ENCODE measurements around the gene ZDHHC11.

DNA sequence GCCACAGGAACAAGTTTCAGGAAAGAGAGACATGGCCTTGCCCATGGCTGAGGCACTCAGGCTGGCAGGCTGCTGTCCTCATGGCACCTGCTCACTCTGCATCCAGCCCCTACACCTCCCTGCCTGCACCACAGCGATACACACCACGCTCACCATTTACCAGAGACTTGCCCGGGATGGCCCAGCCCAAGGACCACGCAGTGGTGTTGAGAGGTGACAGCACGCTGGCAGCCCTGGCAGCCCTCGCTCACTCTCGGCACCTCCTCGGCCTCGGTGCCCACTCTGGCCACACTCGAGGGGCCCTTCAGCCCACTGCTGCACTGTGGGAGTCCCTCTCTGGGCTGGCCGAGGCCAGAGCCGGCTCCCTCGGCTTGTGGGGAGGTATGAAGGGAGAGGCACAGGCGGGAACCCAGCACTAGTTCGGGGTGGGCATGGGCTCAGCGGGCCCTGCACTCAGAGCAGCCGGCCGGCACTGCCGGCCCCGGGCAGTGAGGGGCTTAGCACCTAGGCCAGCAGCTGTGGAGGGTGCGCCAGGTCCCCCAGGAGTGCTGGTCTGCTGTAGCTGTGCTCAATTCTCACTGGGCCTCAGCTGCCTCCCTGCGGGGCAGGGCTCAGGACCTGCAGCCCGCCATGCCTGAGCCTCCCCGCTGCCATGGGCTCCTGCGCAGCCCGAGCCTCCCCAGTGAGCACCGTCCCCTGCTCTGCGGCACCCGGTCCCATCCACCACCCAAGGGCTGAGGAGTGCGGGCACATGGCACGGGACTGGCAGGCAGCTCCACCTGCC, 86.6 kb downstream of the ZDHHC11 start:
- TF ChIP-seq POLR2A (IDR thresholded peaks at IDR 0.05), result no peak
- TF ChIP-seq, protein P1, sequence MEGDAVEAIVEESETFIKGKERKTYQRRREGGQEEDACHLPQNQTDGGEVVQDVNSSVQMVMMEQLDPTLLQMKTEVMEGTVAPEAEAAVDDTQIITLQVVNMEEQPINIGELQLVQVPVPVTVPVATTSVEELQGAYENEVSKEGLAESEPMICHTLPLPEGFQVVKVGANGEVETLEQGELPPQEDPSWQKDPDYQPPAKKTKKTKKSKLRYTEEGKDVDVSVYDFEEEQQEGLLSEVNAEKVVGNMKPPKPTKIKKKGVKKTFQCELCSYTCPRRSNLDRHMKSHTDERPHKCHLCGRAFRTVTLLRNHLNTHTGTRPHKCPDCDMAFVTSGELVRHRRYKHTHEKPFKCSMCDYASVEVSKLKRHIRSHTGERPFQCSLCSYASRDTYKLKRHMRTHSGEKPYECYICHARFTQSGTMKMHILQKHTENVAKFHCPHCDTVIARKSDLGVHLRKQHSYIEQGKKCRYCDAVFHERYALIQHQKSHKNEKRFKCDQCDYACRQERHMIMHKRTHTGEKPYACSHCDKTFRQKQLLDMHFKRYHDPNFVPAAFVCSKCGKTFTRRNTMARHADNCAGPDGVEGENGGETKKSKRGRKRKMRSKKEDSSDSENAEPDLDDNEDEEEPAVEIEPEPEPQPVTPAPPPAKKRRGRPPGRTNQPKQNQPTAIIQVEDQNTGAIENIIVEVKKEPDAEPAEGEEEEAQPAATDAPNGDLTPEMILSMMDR (IDR thresholded peaks at IDR 0.05), result no peak
